Muscle of back (tissue), 11 donors: ENCODE results near the gene IL10RB. TPM values are rescaled to one million over a fixed set of nuclear protein-coding genes. Genes with fewer than 3 reads are reported as not detected.

Experiments
- DNase-seq, 3 donors: peaks; one replicate each; pipeline versions ENCODE4 v3.0.0 to v3.0.0-alpha.2; 2013
- polyA plus RNA-seq, 10 donors: library from polyadenylated mRNA; unstranded; fragments of 120-200 nt; gene quantifications; one replicate each; pipeline ENCODE4 v1.2.1, GENCODE V29; 2013; ENCODE audit not compliant: insufficient read length in 10 of 10

The IL10RB gene
- polyA plus RNA-seq, 10 donors, result 14.9 to 24.8 (median 18.4) TPM

GRCh38 chr21:33325222-33326067, 59.3 kb downstream of the IL10RB start:
- DNase-seq, result peak; percentile 54 to 87 (median 77)

- no peak for DNase-seq
Measured at GRCh38 chr21:33327326-33327725, 61.2 kb downstream of the IL10RB start.

- no peak for DNase-seq
Measured at GRCh38 chr21:33327792-33328433, 61.7 kb downstream of the IL10RB start.

GRCh38 chr21:33330726-33331125, 64.6 kb downstream of the IL10RB start:
- no peak for DNase-seq

- DNase-seq, result no peak
Measured at GRCh38 chr21:33332143-33332542, 66.0 kb downstream of the IL10RB start.

GRCh38 chr21:33334191-33334590, 68.0 kb downstream of the IL10RB start:
- DNase-seq, result no peak

GRCh38 chr21:33334824-33335223, 68.7 kb downstream of the IL10RB start:
- DNase-seq, result no peak

GRCh38 chr21:33339135-33339534, 73.0 kb downstream of the IL10RB start:
- no peak for DNase-seq

- no peak for DNase-seq
Measured at GRCh38 chr21:33339918-33340317, 73.8 kb downstream of the IL10RB start.

- DNase-seq, result no peak
Measured at GRCh38 chr21:33345751-33346238, 79.6 kb downstream of the IL10RB start.

Other genes starting within 250 kb of the IL10RB start
- under 1 TPM in 1 of 10 donors, not detected in 9; 0.08 TPM for gene OLIG2, start 240.4 kb upstream of the IL10RB start, polyA plus RNA-seq
- gene OLIG1, start 196.2 kb upstream of the IL10RB start, polyA plus RNA-seq, result 1 to 10 TPM in 1 of 10 donors, under 1 TPM in 7, not detected in 2; 0.20 to 1.4 (median 0.41) TPM
- 10 to 100 TPM in 9 of 10 donors, 1 to 10 TPM in 1; 8.4 to 14.7 (median 12.7) TPM for gene IFNAR2, start 36.4 kb upstream of the IL10RB start, polyA plus RNA-seq
- gene IFNAR1, start 58.6 kb downstream of the IL10RB start, polyA plus RNA-seq, result 10 to 100 TPM; 18.9 to 28.0 (median 25.4) TPM
- gene IFNGR2, start 137.0 kb downstream of the IL10RB start, polyA plus RNA-seq, result 10 to 100 TPM; 52.0 to 76.1 (median 60.7) TPM
- gene TMEM50B, start 213.6 kb downstream of the IL10RB start, polyA plus RNA-seq, result 10 to 100 TPM; 18.4 to 38.5 (median 25.4) TPM
- 1 to 10 TPM; 1.7 to 4.4 (median 2.7) TPM for gene DNAJC28, start 225.3 kb downstream of the IL10RB start, polyA plus RNA-seq